ENCODE measurements around the gene FLRT1. TPM values are rescaled to one million over a fixed set of nuclear protein-coding genes. Genes with fewer than 3 reads are reported as not detected.

FLRT1 gene
- total and polyA plus RNA-seq, 2 of the 13 experiments (the other 11 are each of a cell fraction or from before 2014, with no cell fraction given): 0.02 to 0.08 TPM

DNA sequence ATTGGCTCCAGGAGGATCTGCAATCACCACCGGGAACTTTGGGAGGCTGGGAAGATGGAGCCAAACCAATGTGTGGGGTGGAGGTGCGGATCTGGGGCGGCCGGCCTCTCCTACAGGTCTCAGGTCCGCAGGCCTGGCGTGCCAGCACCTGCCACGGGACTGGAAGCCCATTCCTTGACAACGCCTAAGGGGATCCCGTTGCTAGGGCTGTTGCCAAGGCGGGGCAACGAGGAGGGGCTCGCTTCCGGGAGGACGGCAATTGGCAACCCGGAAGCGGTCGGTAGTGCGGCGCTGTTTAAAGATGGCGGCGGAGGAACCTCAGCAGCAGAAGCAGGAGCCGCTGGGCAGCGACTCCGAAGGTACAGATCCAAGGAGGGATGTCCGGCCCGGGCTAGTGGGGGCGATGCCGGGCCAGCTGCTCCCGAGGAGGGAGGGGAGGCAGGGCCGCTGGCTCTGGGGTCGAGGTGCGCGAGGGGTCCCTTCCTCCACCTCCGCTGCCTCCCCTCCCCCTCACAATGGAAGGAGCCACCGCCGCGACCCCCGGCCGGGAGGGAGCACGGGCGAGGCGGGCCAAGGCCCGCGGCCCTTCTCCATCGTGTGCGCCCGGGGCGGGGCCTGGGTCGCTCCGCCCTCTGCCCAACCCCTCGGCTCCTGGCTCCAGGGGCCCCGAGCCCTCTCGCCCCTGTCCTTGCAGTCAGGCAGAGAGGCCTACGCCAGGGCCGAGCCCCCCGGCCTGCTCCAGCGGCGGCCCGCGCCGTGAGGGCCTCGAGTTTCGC lies 49.4 kb upstream of the FLRT1 start, which contains the start of gene OTUB1 (continued):
- TF ChIP-seq, protein P1, sequence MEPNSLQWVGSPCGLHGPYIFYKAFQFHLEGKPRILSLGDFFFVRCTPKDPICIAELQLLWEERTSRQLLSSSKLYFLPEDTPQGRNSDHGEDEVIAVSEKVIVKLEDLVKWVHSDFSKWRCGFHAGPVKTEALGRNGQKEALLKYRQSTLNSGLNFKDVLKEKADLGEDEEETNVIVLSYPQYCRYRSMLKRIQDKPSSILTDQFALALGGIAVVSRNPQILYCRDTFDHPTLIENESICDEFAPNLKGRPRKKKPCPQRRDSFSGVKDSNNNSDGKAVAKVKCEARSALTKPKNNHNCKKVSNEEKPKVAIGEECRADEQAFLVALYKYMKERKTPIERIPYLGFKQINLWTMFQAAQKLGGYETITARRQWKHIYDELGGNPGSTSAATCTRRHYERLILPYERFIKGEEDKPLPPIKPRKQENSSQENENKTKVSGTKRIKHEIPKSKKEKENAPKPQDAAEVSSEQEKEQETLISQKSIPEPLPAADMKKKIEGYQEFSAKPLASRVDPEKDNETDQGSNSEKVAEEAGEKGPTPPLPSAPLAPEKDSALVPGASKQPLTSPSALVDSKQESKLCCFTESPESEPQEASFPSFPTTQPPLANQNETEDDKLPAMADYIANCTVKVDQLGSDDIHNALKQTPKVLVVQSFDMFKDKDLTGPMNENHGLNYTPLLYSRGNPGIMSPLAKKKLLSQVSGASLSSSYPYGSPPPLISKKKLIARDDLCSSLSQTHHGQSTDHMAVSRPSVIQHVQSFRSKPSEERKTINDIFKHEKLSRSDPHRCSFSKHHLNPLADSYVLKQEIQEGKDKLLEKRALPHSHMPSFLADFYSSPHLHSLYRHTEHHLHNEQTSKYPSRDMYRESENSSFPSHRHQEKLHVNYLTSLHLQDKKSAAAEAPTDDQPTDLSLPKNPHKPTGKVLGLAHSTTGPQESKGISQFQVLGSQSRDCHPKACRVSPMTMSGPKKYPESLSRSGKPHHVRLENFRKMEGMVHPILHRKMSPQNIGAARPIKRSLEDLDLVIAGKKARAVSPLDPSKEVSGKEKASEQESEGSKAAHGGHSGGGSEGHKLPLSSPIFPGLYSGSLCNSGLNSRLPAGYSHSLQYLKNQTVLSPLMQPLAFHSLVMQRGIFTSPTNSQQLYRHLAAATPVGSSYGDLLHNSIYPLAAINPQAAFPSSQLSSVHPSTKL (CRISPR knock-in tag; IDR thresholded peaks at IDR 0.05): peak; percentile 22; the same call in 1 of the 2 replicates
- TF ChIP-seq, protein P2, sequence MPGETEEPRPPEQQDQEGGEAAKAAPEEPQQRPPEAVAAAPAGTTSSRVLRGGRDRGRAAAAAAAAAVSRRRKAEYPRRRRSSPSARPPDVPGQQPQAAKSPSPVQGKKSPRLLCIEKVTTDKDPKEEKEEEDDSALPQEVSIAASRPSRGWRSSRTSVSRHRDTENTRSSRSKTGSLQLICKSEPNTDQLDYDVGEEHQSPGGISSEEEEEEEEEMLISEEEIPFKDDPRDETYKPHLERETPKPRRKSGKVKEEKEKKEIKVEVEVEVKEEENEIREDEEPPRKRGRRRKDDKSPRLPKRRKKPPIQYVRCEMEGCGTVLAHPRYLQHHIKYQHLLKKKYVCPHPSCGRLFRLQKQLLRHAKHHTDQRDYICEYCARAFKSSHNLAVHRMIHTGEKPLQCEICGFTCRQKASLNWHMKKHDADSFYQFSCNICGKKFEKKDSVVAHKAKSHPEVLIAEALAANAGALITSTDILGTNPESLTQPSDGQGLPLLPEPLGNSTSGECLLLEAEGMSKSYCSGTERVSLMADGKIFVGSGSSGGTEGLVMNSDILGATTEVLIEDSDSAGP (CRISPR knock-in tag; IDR thresholded peaks at IDR 0.05; ENCODE audit: borderline replicate concordance): peak; percentile 94; the same call in 1 of the 2 replicates
- TF ChIP-seq NBN (conservative IDR thresholded peaks at IDR 0.05) (no peak), ZBTB7A (CRISPR knock-in tag; IDR thresholded peaks at IDR 0.05) (peak; percentile 91), JUNB (CRISPR knock-in tag; IDR thresholded peaks at IDR 0.05; ENCODE audit: borderline replicate concordance) (no peak), NAIF1 (CRISPR knock-in tag; IDR thresholded peaks at IDR 0.05; ENCODE audit: borderline replicate concordance) (peak; percentile 72; the same call in 1 of the 2 replicates), RORA (CRISPR knock-in tag; IDR thresholded peaks at IDR 0.05) (no peak), KLF15 (CRISPR knock-in tag; IDR thresholded peaks at IDR 0.05; ENCODE audit: borderline replicate concordance) (peak; percentile 47; the same call in 1 of the 2 replicates), NFYB (CRISPR knock-in tag; IDR thresholded peaks at IDR 0.05) (0 out of 2 replicates have a peak, but pooled peaks have one; percentile 12), CBX5 (CRISPR knock-in tag; IDR thresholded peaks at IDR 0.05; ENCODE audit: borderline replicate concordance) (peak; percentile 55; the same call in 1 of the 2 replicates), ATF7-NPFF (CRISPR knock-in tag; IDR thresholded peaks at IDR 0.05; ENCODE audit: low read depth) (peak; percentile 84), ZNF44 (CRISPR knock-in tag; IDR thresholded peaks at IDR 0.05) (peak; percentile 82; the same call in 1 of the 2 replicates), PPARG (CRISPR knock-in tag; conservative IDR thresholded peaks at IDR 0.05) (0 out of 2 replicates have a peak, but pooled peaks have one; percentile 26)
- TF ChIP-seq, protein P3, sequence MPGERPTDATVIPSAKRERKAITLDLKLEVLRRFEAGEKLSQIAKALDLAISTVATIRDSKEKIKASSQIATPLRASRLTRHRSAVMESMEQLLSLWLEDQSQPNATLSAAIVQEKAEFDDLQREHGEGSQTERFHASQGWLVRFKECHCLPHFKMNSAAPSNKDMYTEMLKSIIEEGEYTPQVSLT (CRISPR knock-in tag; IDR thresholded peaks at IDR 0.05; ENCODE audit: borderline replicate concordance, low read depth): no peak; the same call in 1 of the 2 replicates
- TF ChIP-seq, protein P4, sequence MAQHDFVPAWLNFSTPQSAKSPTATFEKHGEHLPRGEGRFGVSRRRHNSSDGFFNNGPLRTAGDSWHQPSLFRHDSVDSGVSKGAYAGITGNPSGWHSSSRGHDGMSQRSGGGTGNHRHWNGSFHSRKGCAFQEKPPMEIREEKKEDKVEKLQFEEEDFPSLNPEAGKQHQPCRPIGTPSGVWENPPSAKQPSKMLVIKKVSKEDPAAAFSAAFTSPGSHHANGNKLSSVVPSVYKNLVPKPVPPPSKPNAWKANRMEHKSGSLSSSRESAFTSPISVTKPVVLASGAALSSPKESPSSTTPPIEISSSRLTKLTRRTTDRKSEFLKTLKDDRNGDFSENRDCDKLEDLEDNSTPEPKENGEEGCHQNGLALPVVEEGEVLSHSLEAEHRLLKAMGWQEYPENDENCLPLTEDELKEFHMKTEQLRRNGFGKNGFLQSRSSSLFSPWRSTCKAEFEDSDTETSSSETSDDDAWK (CRISPR knock-in tag; IDR thresholded peaks at IDR 0.05): no peak
- TF ChIP-seq, protein P5, sequence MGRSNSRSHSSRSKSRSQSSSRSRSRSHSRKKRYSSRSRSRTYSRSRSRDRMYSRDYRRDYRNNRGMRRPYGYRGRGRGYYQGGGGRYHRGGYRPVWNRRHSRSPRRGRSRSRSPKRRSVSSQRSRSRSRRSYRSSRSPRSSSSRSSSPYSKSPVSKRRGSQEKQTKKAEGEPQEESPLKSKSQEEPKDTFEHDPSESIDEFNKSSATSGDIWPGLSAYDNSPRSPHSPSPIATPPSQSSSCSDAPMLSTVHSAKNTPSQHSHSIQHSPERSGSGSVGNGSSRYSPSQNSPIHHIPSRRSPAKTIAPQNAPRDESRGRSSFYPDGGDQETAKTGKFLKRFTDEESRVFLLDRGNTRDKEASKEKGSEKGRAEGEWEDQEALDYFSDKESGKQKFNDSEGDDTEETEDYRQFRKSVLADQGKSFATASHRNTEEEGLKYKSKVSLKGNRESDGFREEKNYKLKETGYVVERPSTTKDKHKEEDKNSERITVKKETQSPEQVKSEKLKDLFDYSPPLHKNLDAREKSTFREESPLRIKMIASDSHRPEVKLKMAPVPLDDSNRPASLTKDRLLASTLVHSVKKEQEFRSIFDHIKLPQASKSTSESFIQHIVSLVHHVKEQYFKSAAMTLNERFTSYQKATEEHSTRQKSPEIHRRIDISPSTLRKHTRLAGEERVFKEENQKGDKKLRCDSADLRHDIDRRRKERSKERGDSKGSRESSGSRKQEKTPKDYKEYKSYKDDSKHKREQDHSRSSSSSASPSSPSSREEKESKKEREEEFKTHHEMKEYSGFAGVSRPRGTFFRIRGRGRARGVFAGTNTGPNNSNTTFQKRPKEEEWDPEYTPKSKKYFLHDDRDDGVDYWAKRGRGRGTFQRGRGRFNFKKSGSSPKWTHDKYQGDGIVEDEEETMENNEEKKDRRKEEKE (IDR thresholded peaks at IDR 0.05): no peak
- TF ChIP-seq, protein P6, sequence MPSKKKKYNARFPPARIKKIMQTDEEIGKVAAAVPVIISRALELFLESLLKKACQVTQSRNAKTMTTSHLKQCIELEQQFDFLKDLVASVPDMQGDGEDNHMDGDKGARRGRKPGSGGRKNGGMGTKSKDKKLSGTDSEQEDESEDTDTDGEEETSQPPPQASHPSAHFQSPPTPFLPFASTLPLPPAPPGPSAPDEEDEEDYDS (CRISPR knock-in tag; IDR thresholded peaks at IDR 0.05): peak; percentile 82
